ENCODE results near the gene CMC1.

CMC1 gene

DNA sequence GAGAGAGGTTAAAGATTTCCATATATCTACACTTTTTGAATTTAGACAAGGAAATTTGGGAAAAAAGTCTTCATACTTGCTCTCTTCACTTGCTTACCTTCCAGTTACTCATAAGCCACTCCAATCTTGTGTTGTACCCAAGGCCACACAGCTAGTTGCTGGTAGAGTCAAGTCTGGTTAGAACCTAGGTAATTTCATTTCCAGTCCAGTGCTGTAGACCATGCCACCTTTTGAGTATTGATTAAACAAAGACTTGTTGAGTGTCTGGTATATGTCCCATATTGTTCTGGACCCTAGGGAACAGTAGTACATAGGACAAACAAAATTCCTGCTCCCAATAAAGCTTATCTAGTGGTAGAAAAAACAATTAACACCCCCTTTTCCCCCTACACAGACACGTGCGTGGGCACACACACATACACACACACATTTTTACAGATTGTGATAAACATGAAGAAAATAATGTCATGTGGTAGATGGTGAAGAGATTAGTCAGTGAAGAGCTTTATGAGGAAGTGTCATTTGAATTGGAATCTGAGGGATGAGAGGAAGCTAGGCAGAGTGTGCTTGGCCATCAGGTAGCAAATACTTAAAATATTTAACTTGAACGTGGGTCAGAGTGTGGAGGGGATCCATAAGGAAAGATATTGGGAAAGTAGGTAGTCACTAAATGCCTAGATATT lies 2.1 kb downstream of the CMC1 start:
- TF ChIP-seq CTCF (IDR thresholded peaks at IDR 0.05; ENCODE audit: borderline replicate concordance, control extremely low read depth, extremely low read depth, insufficient read depth, missing control alignments), result no peak
- in situ Hi-C loops (cut with MboI; ENCODE audit: low sequenced_read_pairs, unreplicated experiment), result no loop called here
- DNase-seq (ENCODE audit: low spot score), result no peak

DNA sequence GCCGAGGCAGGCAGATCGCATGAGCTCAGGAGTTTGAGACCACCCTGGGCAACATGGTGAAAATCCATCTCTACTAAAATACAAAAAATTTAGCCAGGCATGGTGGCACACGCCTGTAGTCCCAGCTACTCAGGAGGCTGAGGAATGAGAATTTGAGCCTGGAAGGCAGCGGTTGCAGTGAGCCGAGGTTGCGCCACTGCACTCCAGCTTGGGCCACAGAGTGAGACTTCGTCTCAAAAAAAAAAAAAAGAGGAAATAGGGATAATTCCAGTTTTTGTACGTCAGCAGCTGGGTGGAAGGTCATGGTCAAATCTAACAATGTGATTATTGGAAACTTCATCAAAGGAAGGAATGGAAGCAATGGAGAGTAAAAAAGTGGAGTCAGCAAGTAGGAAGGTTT lies 3.1 kb downstream of the CMC1 start:
- in situ Hi-C loops (cut with MboI; ENCODE audit: low sequenced_read_pairs, unreplicated experiment), result no loop called here
- DNase-seq (ENCODE audit: low spot score), result no peak
- no peak for TF ChIP-seq CTCF (IDR thresholded peaks at IDR 0.05; ENCODE audit: borderline replicate concordance, control extremely low read depth, extremely low read depth, insufficient read depth, missing control alignments)

GRCh38 chr3:28247286-28247685 lies 5.9 kb downstream of the CMC1 start:
- DNase-seq (ENCODE audit: low spot score), result no peak
- in situ Hi-C loops (cut with MboI; ENCODE audit: low sequenced_read_pairs, unreplicated experiment), result no loop called here
- no peak for TF ChIP-seq CTCF (IDR thresholded peaks at IDR 0.05; ENCODE audit: borderline replicate concordance, control extremely low read depth, extremely low read depth, insufficient read depth, missing control alignments)

- in situ Hi-C loops (cut with MboI; ENCODE audit: low sequenced_read_pairs, unreplicated experiment), result no loop called here
- no peak for TF ChIP-seq CTCF (IDR thresholded peaks at IDR 0.05; ENCODE audit: borderline replicate concordance, control extremely low read depth, extremely low read depth, insufficient read depth, missing control alignments)
- DNase-seq (ENCODE audit: low spot score), result no peak
These were observed 9.6 kb downstream of the CMC1 start for GRCh38 chr3:28250999-28251398.

- in situ Hi-C loops (cut with MboI; ENCODE audit: low sequenced_read_pairs, unreplicated experiment), result no loop called here
- no peak for DNase-seq (ENCODE audit: low spot score)
- TF ChIP-seq CTCF (IDR thresholded peaks at IDR 0.05; ENCODE audit: borderline replicate concordance, control extremely low read depth, extremely low read depth, insufficient read depth, missing control alignments), result no peak
These were observed 10.6 kb downstream of the CMC1 start for GRCh38 chr3:28252001-28252431.

DNA sequence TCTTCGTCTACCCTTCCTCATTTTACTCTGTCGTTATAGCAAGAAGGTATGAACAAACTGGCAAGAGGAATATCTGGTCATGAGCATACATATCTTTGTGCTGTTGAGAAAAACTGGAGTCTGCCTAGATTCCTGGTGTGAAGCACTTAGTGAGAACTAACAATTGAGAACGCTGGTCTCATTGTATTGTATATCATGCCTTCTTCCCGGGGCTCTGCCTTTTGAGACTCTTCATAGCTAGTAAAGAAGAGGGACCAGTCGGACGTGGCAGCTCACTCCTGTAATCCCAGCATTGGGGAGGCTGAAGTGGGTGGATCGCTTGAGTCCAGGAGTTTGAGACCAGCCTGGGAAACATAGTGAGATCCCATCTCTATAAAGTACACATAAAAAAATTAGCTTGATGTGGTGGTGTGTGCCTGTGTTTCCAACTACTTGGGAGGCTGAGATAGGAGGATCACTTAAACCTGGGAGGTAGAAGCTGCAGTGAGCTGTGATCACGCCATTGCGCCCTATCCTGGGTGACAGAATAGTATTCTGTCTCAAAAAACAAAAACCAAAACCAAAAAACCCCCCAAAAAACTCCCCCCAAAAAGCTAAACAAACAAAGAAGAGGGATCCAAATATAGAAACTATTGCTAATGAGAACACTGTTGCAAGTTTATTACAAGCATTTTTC lies 11.8 kb downstream of the CMC1 start:
- DNase-seq (ENCODE audit: low spot score), result no peak
- no peak for TF ChIP-seq CTCF (IDR thresholded peaks at IDR 0.05; ENCODE audit: borderline replicate concordance, control extremely low read depth, extremely low read depth, insufficient read depth, missing control alignments)
- in situ Hi-C loops (cut with MboI; ENCODE audit: low sequenced_read_pairs, unreplicated experiment), result no loop called here

All from GM13976 (cell line).